GM21526 (cell line): ENCODE data around the gene HDAC11.

Experiments used
- ATAC-seq: cut with Tn5 transposase; IDR thresholded peaks from one replicate; pipeline ENCODE4 v1.9.1; 2021; ENCODE audit warnings: moderate library complexity; ENCODE audit not compliant: unreplicated experiment, low FRiP score

Gene HDAC11

GRCh38 chr3:13505147-13506130 is 25.3 kb downstream of the HDAC11 start:
- ATAC-seq: no peak

- no peak for ATAC-seq
These were observed 26.1 kb downstream of the HDAC11 start for GRCh38 chr3:13506239-13506638.

DNA sequence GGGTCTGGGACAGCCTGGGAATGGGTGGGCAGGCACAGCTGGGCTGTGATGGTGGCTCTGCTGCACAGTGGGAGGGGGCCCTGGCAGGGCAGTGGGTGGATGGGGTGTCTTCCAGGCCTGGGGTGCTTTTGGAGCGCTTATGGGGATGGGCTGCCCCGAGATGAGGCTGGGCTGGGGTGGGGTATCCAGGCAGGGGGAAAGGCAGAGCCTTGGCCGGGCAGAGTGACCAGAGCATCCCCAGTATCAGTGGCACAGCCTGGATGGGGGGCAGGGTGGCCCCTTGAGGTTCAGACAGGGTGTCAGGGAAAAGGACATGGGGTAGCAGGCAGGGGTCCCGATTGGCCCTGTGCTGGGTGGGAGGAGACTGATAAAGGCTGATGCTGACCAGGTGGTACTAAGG is 26.6 kb downstream of the HDAC11 start:
- ATAC-seq: no peak

- no peak for ATAC-seq
These were observed 27.1 kb downstream of the HDAC11 start for GRCh38 chr3:13507247-13507569.

DNA sequence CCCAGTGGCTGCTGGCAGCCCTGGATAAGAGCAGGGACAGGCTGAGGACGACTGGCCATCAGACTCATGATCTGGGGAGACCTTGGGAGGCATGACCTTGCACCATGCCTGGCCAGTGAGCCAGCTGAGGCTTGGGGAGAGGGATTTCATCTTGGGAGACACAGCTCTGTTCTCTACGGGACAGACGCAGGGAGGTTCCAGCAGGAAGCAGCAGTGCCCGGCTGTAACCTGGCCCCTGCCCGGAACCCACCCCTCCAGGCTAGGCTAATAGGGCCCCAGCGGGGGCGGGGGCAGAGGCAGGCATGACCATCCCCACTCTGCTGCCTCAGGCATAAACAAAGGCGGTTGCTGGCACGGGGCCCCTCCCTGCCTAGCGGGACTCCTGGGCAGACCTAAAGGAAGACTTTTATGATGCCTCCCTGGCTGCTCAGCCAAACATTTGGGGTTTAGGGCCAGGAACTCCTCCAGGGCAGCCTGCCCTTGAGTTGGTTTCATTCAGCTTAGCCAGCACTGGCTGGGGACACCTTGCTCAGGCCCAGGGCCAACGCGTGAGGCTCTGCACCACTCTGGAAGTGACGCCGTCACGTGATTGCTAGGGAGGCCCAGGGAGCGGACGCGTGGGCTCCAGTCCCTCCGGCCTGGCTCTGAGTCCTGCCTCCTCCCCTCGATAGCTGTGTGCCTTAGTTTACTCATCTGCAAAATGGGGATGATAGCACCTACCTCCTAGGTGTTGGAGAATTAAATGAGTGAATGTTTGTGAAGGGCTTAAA is 27.6 kb downstream of the HDAC11 start:
- ATAC-seq: no peak

DNA sequence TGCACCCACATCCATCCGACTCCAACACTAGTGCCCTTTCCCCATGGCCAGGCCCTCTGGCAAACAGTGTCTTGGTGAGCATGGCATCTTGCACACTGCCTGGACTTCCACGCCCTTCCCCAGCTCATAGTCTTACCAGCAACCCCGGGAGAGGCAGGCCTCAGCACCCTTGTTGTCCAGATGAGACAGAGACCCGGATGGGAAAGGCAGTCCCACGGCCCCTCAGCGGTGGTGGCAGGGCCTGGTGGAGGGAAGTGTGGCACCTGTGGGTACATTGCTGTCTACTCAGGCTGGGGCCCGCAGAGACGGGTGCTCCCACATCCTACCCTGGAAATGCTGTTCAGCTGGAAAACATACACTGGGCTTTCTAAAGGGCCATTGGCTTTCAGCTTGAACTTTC is 28.4 kb downstream of the HDAC11 start:
- ATAC-seq: no peak

DNA sequence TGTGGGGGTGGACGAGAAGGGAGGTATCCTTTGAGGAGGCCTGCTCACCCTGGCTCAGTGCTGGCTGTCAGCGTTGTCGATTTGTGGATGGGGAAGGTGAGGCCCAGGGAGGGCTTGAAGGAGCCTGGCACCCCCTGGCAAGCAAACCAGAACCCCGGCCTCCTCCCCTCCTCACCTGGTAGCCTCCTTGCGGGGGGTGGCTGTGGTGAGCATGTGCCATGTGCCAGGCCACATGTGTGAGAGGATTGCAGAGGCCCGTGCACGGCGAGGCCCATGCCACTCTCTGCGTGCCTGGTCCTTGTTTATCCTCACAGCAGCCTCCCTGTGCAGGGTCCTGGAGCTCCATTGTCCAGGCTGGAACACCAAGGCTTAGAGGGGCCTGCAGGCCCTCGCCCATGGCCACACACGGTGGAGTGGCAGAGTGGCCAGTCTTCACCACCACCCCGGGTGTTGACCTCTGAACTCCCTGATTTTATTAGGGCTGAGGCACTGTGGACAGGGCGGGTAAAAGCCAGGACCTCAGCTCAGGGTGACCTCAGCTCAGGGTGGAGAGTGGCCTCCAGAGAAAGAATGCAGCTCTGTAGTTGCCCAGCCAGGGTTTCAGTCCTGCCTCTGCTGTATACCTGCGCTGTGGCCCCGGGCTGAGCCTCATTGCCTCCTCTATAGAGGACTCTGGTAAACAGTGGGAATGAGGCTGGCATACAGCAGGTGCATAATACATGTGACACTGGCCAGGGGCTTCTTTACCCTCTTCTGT is 29.1 kb downstream of the HDAC11 start:
- ATAC-seq: no peak

DNA sequence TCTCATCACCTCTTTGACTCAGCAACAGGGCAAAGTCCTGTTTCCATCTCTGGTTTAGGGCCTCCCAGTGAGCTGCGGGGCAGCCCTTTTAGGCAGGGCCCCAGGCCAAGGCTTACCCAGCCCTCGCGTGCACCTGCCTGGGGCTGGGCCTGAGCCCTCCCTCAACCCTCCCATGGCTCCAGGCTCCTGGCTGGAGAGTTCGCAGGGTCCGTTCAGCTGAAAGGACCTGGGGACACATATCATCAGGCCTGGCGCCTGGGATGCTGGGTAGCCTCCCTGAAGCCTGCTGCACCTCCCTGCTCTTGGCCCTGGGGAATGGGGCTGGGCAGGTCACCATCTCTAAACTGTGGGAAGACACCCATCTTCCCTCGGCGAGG is 29.7 kb downstream of the HDAC11 start:
- ATAC-seq: no peak

DNA sequence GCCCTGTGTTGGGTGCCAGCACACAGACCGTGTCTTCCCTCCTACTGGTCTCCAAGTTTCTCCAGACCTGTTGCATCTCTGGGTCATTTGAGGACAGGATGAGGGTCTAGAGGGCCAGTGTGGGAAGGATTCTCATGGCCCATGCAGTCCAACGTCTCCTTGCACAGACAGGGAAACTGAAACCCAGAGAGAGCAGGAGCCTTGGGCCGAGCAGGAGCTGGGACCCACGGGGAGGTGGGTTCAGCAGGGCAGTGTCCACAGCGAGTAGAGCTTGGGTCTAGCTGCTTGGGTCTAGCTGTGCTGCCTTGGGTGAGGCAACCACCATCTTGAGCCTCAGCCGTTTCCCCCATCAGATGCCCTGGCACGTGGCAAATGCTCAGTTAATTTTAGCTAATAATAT is 32.3 kb downstream of the HDAC11 start:
- ATAC-seq: no peak

DNA sequence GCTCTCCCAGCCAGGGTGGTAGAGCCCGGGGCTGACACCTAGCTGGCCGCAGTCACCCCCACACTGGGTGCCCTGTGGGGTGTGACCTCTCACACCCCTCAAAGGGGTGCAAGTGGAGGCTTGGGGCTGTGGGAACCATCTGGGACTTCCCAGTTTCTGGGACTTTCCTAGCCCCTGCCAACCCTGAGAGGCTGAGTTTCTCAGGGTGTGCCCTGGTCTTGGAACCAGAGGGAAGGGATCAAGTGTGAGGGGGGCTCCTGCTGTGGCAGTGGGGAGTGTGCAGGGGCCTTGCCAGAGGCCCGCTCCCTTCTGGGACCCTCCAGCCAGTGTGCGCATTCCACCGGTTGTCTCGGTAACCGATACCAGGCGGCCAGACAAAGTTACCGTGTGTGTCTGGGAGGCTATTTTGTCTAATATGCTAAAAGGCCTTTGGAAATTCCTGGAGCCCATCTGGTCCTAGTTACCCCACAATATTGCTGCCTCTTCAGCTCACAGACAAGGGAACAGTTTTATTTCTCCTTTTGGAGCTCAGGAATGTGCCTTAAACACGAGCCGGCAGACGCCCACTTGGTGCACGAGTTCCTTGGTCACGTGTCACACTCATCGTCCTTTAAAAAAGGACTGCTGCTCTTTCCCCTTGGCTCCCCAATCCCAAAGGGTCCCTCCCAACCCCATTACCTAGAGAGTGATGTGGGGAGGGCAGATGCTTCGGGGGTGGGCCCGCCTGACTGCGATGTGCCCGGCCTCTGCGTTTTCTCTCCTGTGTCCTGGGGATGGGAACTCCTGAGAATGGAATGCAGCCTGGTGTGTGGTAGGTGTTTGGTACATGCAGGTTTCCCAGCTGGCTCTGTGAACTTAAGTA is 33.2 kb downstream of the HDAC11 start:
- ATAC-seq: no peak

GRCh38 chr3:13513913-13514517 is 33.9 kb downstream of the HDAC11 start:
- ATAC-seq: no peak

DNA sequence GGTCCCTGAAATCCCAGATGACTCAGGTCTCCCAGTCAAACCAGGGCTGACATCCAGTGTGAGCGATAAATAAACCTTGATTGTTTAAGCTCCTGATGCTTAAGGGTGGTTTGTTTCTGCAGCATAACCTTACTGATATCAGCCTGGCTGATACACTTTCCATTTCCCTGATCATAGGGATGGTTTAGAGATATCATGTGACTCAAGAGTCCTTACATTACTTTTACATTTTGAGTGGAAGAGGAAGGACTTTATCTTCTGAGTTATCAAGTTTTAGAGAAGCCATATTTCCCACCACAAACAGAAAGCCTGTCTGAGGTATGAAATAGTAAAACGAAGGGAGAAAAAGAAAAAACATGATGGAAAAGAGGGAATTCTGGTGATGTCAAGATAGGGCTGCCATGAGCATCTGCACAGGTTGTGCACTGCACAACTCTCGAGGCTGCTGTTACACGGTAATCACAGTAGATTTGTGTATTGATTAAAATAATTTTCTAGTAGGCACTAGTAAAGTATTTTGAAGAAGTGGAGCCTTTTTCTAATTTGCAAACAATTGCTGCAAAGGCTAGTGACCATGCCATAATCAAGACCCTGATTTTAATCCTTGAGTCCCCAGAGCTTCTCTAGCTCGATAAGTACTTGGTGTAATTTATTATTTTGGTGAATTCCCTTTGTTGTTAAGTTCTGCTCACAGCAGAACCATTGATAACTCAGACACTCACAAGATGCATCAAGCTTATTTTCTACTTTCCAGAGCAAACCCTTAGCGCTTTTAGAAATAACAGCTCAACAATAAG is 34.7 kb downstream of the HDAC11 start:
- ATAC-seq: no peak

GRCh38 chr3:13515786-13516759 is 36.0 kb downstream of the HDAC11 start:
- no peak for ATAC-seq

- ATAC-seq: no peak
These were observed 36.6 kb downstream of the HDAC11 start for GRCh38 chr3:13516760-13517135.

DNA sequence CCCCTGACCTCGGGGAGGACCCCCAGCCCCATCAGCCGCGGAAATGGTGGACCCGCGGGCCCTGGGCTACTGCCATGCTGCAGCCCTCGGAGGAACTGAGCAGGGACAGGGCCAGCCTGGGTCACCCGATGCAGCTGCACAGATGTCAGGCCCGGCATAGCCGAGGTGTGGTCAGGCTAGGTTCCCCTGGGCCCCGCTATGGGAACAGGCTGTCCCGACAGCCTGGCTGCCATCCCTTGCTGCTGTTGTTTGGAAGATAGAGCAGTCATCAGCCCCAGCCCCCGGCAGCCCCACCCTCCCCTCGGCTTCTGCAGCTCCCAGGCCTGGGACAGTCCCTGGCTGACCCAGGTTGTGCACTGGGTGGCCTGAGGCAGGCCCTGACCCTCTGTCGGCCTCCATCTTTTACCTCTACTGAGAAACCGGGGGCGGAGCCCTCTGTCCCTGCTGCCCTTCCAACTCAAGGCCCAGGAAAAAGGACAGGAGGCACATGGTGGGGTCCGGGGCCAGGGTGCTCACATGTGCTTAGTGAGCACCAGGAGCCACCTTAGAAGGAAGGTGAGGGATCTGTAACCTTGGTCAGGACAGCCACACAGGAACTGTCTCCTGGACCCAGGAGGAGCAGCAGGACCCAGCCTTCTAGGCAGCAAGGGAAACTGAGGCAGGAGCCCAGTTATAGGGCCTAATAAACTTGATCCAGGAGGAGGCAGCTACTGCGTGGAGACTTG is 37.3 kb downstream of the HDAC11 start:
- ATAC-seq: no peak

GRCh38 chr3:13518516-13518953 is 38.4 kb downstream of the HDAC11 start:
- no peak for ATAC-seq
